Measurements from ENCODE around the gene DNAH6. TPM values are rescaled to one million over a fixed set of nuclear protein-coding genes. Genes with fewer than 3 reads are reported as not detected.
A peak's percentile ranks its signal among the peaks of the same experiment; 100 is the strongest.

Gene DNAH6
- total RNA-seq, 2 experiments from 2014 or later: 0.83 to 1.0 TPM

DNA sequence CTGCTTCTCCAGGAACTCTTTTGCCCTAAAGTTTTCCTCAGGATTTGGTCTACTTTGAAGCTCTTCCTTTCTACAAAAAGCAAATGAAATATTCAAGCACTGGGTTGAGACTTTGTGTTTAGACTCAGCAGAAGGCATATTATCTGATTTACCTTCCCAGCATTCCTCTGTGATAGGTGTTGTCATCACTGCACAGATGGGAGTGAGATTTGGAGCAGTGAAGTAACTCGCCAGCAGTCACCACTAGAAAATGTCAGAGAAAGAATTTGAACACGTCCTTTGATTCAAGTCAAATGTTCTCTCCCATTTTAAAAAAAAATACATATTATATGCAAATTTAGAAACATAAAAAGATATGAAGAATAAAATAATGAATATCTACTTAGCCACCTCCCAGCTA lies 112.2 kb downstream of the DNAH6 start:
- Mint-ChIP-seq H3K4me1 (peaks cover 21% of the 10 kb centered on the region), H3K9me3 (no peaks in the 10 kb centered on the region), H3K27ac (no peak overlapping the region), H3K27me3 (peaks cover 1% of the 10 kb centered on the region), H3K36me3 (no peaks in the 10 kb centered on the region), H3K4me3 (no peak overlapping the region)
- POLR2A ChIA-PET: no interaction called here
- DNase-seq (no peak), ATAC-seq (ENCODE audit: low read depth) (no peak)

DNA sequence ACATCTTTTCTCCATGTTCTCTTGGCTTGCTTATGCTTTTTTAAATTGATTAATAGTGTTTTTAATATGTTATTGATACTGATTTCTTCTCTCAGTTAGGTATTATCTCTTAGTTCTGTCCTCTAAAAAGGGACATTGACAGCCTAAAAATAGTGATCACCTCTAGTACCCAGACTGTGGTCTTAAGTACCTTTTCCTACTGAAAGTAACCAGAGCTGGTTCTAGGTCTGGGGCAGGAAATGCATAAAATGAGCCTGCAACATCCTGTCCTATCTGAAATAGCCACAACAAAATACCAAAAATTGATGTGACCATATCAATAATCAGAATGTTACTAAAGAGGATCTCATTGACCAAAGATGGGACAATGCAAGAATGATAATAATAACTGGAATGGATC lies 113.3 kb downstream of the DNAH6 start:
- no peak overlapping the region for H3K4me3 Mint-ChIP-seq
- DNase-seq (no peak), ATAC-seq (ENCODE audit: low read depth) (no peak)
- peaks cover 24% of the 10 kb centered on the region for H3K4me1 Mint-ChIP-seq
- no peaks in the 10 kb centered on the region for H3K9me3 Mint-ChIP-seq
- POLR2A ChIA-PET: no interaction called here
- no peaks in the 10 kb centered on the region for H3K36me3 Mint-ChIP-seq
- H3K27me3 Mint-ChIP-seq: peaks cover 1% of the 10 kb centered on the region
- H3K27ac Mint-ChIP-seq: no peak overlapping the region

DNA sequence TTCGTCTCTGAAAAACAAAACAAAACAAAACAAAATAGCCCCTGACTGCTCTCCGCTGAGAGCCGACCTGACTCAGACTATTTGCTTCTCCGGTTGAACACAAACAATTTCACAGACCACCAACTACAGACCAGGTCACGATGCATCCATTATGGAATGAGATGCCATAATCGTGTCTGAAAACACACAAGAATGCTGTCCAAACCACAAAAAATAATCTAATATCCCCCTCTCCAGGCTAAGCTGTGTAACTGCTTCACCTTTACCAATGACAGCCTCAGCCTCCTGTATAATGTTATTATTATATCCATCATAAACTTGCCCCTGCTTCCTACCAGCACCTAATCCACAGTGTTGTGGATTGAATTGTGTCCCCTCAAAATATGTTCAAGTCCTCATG lies 114.7 kb downstream of the DNAH6 start:
- Mint-ChIP-seq H3K36me3 (no peaks in the 10 kb centered on the region), H3K9me3 (no peaks in the 10 kb centered on the region), H3K4me1 (peaks cover 24% of the 10 kb centered on the region), H3K27ac (no peak overlapping the region), H3K27me3 (peaks cover 1% of the 10 kb centered on the region), H3K4me3 (no peak overlapping the region)
- POLR2A ChIA-PET: interaction anchor here (1.1 kb wide), 1 partner anchor 133 kb away, joined by 3 read pairs; no protein-coding TSS in a partner anchor
- ATAC-seq (ENCODE audit: low read depth) (peak; percentile 73), DNase-seq (no peak)

DNA sequence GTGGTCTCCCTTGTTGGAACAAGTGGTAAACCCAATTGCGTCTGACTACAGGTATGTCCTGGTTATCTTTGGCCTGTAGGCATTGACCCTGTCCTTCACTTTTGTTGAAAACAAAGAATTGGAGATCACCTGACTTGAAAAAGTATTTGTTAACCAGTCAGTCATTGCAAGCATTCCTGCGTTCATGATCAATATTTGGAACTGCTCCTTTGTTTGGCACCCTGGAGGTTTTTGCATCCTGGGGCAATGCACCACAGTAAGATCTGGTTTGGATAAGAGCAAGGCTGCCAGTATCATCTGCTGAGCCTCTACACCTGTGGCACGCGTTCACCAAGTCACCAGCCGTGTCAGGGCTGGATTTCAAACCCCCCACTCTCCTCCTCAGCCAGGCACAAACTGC lies 115.7 kb downstream of the DNAH6 start:
- H3K9me3 Mint-ChIP-seq: no peaks in the 10 kb centered on the region
- DNase-seq (no peak), ATAC-seq (ENCODE audit: low read depth) (no peak)
- peak overlapping the region; percentile 17 for H3K4me3 Mint-ChIP-seq
- POLR2A ChIA-PET: interaction anchor here (1.3 kb wide), 1 partner anchor 18 kb away, joined by 3 read pairs; no protein-coding TSS in a partner anchor
- H3K4me1 Mint-ChIP-seq: peaks cover 24% of the 10 kb centered on the region
- H3K27me3 Mint-ChIP-seq: peaks cover 1% of the 10 kb centered on the region
- peak overlapping the region; percentile 59 for H3K27ac Mint-ChIP-seq
- H3K36me3 Mint-ChIP-seq: no peaks in the 10 kb centered on the region

DNA sequence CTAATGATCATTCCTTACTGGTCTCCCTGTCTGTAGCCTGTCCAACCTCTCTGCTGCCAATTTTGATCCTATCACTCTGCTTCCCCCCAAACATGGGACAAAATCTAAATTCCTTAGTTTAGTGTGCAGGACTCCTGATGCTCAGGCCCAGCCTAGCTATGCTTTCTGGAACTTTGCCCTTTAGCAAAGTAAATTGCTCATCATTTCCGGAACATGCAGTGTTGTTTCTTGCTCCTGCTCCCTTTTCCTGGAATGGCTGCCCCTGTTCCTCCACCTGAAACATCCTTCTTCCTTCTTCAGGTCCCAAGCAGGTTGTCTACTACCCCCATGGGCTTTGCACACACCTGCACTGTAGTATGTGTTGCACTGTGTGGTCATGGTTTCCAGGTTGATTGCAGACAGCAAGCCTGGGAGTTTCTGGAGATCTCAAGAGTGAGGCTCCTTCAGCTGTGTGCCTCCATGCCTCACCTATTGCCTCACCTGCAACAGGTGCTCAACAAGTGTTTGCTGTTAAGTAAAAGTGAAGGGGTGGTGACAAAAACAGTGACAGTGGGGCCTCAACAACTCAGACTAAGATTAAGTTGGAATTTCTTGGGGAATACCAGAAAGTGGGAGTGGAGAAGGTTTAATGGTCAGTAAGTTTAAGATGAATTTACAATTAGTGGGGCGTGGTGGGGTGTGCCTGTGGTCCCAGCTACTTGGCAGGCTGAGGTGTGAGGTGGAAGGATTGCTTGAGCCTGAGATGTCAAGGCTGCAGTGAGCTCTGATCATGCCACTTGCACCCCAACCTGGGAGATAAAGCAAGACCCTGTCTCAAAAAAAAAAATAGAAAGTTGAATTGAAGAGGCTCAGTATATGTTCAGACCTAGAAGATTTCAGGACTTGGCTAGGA lies 120.0 kb downstream of the DNAH6 start:
- Mint-ChIP-seq H3K36me3 (peaks cover 6% of the 10 kb centered on the region), H3K4me1 (peaks cover 21% of the 10 kb centered on the region), H3K27me3 (no peaks in the 10 kb centered on the region), H3K9me3 (peaks cover 9% of the 10 kb centered on the region), H3K4me3 (no peak overlapping the region), H3K27ac (peak overlapping the region; percentile 17)
- no peak for DNase-seq
- POLR2A ChIA-PET: interaction anchor here (0.7 kb wide), 1 partner anchor 18 kb away, joined by 3 read pairs; no protein-coding TSS in a partner anchor
- no peak for ATAC-seq (ENCODE audit: low read depth)

DNA sequence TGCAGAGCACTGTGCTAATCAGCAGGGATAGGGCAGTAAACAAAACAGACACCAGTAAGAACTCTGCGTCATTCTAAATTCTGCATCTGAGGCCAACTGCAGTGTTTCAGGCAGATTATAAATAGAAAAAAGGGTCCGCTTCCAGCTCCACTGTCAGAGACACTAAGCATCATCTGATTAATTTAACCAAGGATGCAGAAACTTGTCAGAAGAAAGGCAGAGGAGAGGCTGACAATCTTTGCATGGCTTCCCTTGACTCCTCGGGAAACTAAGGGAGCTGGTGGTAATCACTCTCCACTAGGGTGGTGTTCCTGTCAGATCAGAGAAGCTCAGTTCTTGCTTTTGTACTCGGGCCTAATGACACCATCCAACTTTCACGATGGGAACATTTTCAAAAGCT lies 123.5 kb downstream of the DNAH6 start:
- Mint-ChIP-seq H3K4me3 (no peak overlapping the region), H3K4me1 (peaks cover 3% of the 10 kb centered on the region), H3K27ac (no peak overlapping the region), H3K36me3 (peaks cover 24% of the 10 kb centered on the region), H3K9me3 (peaks cover 21% of the 10 kb centered on the region), H3K27me3 (no peaks in the 10 kb centered on the region)
- no peak for ATAC-seq (ENCODE audit: low read depth)
- POLR2A ChIA-PET: no interaction called here
- no peak for DNase-seq

DNA sequence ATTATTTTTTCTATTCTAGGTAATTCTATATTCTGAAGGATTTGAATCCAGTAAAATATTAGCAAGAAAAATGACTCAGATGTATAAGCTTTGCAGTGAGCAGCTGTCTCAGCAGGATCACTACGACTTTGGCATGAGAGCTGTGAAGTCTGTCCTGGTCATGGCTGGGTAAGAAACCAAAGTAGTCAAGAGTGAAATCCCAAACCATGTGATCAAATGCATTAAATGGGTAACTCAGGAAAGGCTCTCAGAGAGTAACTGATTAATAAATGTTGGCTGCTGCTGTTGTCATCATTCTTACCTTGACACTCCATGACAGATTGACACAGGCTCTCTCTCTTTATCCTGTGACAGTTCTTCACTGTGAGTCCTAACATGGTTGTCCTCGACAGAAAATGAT lies 124.1 kb downstream of the DNAH6 start:
- ATAC-seq (ENCODE audit: low read depth): no peak
- no peak for DNase-seq
- POLR2A ChIA-PET: no interaction called here
- Mint-ChIP-seq H3K4me3 (no peak overlapping the region), H3K36me3 (peaks cover 24% of the 10 kb centered on the region), H3K27ac (no peak overlapping the region), H3K9me3 (peaks cover 21% of the 10 kb centered on the region), H3K27me3 (no peaks in the 10 kb centered on the region), H3K4me1 (peaks cover 3% of the 10 kb centered on the region)

DNA sequence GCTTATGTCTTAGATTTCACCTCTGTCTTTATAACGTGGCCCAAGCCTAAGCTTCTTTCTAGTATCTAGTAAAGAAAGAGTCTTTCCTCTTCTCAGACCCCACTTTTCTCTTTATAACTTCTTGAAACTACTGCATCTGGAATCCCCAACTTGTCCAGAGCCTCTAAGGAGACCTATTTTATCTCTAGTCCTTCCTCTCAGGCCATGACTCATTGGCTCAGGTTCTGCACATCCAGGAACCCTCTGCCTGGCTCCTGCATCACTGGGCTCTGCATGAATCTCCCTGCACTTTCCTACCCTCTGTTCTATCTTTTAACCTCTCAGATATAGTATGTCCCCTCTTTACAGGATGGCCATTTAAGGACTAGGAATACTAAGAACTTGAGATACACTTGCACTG lies 124.7 kb downstream of the DNAH6 start:
- Mint-ChIP-seq H3K4me1 (peaks cover 3% of the 10 kb centered on the region), H3K36me3 (peaks cover 28% of the 10 kb centered on the region), H3K9me3 (peaks cover 24% of the 10 kb centered on the region), H3K4me3 (no peak overlapping the region), H3K27me3 (no peaks in the 10 kb centered on the region), H3K27ac (no peak overlapping the region)
- no peak for DNase-seq
- no peak for ATAC-seq (ENCODE audit: low read depth)
- POLR2A ChIA-PET: no interaction called here

DNA sequence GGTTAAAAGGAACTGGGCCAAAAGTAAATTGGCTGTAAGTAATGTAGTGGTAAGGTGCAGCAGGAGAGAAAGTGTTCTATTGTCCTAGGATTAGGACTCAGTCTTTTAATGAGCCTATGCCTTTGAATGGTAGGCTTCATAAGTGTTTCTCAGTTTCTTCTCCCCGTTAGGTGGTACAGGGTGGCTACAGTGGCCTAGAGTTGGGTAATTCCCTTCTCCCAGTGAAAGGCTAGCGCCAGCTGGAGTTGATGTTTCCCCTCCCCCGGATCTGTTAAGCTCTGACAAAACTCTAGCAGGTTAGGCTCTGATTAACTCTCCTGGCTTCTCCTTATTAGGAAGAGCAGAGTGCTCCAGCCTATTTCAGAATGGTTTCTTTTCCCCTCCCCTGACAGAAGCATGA lies 127.7 kb downstream of the DNAH6 start:
- no peak for ATAC-seq (ENCODE audit: low read depth)
- DNase-seq: no peak
- H3K27me3 Mint-ChIP-seq: no peaks in the 10 kb centered on the region
- peaks cover 22% of the 10 kb centered on the region for H3K9me3 Mint-ChIP-seq
- H3K4me1 Mint-ChIP-seq: peaks cover 9% of the 10 kb centered on the region
- H3K27ac Mint-ChIP-seq: no peak overlapping the region
- no peak overlapping the region for H3K4me3 Mint-ChIP-seq
- H3K36me3 Mint-ChIP-seq: peaks cover 33% of the 10 kb centered on the region
- POLR2A ChIA-PET: no interaction called here

DNA sequence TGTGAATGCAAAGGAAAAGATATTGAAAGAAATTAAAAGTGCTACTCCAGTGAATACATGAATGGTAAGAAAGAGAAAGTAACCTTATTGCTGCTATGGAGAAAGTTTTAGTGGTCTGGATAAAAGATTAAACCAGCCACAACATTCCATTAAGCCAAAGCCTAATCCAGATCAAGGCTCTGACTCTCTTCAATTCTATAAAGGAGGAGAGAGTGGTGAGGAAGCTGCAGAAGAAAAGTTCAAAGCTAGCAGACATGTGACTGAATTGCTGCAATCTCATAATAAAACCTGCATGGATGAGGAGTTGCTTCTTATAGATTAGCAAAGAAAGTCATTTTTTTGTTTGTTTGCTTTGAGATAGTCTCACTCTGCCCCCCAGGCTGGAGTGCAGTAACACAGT lies 130.2 kb downstream of the DNAH6 start:
- H3K4me1 Mint-ChIP-seq: peaks cover 31% of the 10 kb centered on the region

DNA sequence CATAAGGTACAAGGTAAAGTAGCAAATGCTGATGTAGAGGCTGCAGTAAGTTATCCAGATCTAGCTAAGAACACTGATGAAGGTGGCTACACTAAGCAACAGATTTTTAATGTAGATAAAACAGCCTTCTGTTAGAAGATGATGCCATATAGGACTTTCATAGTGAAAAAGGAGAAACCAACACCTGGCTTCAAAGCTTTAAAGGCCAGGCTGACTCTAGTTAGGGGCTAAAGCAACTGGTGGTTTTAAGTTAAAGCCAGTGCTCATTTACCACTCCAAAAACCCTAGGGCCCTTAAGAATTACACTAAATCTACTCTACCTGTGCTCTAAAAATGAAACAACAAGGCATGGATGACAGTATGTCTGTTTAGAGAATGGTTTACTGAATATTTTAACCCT lies 131.0 kb downstream of the DNAH6 start:
- Mint-ChIP-seq H3K4me1 (peaks cover 36% of the 10 kb centered on the region), H3K27ac (no peak overlapping the region), H3K27me3 (no peaks in the 10 kb centered on the region), H3K4me3 (no peak overlapping the region), H3K36me3 (peaks cover 24% of the 10 kb centered on the region), H3K9me3 (peaks cover 13% of the 10 kb centered on the region)
- DNase-seq: no peak
- ATAC-seq (ENCODE audit: low read depth): no peak
- POLR2A ChIA-PET: interaction anchor here (1.0 kb wide), 1 partner anchor 278 kb away, joined by 3 read pairs; no protein-coding TSS in a partner anchor

More for the DNA sequence above, 130.2 kb downstream of the DNAH6 start:
- no peak for DNase-seq
- Mint-ChIP-seq H3K4me3 (no peak overlapping the region), H3K36me3 (peaks cover 25% of the 10 kb centered on the region), H3K27me3 (no peaks in the 10 kb centered on the region), H3K27ac (no peak overlapping the region), H3K9me3 (peaks cover 13% of the 10 kb centered on the region)
- ATAC-seq (ENCODE audit: low read depth): no peak
- POLR2A ChIA-PET: interaction anchor here (1.0 kb wide), 1 partner anchor 279 kb away, joined by 3 read pairs; no protein-coding TSS in a partner anchor

DNA sequence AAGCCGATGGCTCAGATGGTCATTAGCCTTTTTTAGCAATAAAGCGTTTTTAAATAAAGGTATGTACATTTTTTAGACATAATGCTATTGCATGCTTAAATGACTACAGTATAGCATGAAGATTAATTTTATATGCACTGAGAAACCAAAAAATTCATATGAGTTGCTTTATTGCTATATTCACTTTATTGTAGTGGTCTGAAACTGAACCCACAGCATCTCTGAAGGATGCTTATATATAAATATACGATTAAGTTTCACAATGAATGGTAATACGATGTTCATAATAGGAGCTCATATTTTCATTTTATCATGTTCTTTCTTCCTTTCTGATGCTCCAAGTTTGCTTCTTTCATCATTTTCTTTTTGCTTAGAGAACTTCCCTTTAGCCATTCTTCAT lies 132.8 kb downstream of the DNAH6 start:
- Mint-ChIP-seq H3K36me3 (peaks cover 22% of the 10 kb centered on the region), H3K9me3 (peaks cover 10% of the 10 kb centered on the region), H3K27ac (peak overlapping the region; percentile 82), H3K27me3 (no peaks in the 10 kb centered on the region), H3K4me1 (peaks cover 51% of the 10 kb centered on the region), H3K4me3 (peak overlapping the region; percentile 15)
- POLR2A ChIA-PET: interaction anchor here (0.9 to 1.7 kb wide), 3 partner anchors 17 to 209 kb away, joined by 3 to 5 read pairs (median 3); no protein-coding TSS in a partner anchor
- ATAC-seq (ENCODE audit: low read depth): no peak
- no peak for DNase-seq

DNA sequence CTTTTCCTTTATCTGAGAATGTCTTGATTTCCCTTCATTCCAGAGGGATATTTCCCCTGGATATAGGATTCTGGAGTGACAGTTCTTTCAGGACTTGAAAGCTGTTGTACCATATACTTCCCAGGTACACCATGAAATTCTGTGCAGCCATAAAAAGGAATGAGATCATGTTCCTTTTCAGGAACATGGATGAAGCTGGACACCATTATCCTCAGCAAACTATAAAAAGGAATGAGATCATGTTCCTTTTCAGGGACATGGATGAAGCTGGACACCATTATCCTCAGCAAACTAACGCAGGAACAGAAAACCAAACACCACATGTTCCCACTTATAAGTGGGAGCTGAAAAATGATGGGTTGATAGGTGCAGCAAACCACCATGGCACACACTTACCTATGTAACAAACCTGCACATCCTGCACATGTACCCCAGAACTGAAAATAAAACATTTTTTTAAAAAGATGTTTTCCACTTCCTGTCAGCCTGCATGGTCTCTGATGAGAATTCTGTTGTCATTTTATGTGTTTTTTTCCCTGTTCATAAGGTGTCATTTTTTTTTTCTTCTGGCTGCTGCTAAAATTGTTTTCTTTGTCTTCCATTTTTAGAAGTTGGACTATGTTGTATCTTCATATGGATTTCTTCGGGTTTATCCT lies 133.3 kb downstream of the DNAH6 start:
- Mint-ChIP-seq H3K27ac (peak overlapping the region; percentile 82), H3K27me3 (no peaks in the 10 kb centered on the region), H3K36me3 (peaks cover 24% of the 10 kb centered on the region), H3K4me3 (peak overlapping the region; percentile 54), H3K9me3 (peaks cover 12% of the 10 kb centered on the region), H3K4me1 (peaks cover 56% of the 10 kb centered on the region)
- no peak for DNase-seq
- ATAC-seq (ENCODE audit: low read depth): peak; percentile 65
- POLR2A ChIA-PET: interaction anchor here (0.6 to 1.7 kb wide), 4 partner anchors 17 to 208 kb away, joined by 3 to 5 read pairs (median 3); no protein-coding TSS in a partner anchor
